ENCODE measurements around the gene DTX3L. TPM values are rescaled to one million over a fixed set of nuclear protein-coding genes. Genes with fewer than 3 reads are reported as not detected.
A peak's percentile ranks its signal among the peaks of the same experiment; 100 is the strongest.

The DTX3L gene
- total RNA-seq, 1 experiment from 2014 or later = 41.7 TPM

GRCh38 chr3:122516846-122517360 is 47.2 kb upstream of the DTX3L start:
- no peak for DNase-seq
- no peaks in the 10 kb centered on the region for H3K9me2 ChIP-seq (ENCODE audit: insufficient read depth)
- H3K36me3 ChIP-seq (ENCODE audit: low read depth) = no peaks in the 10 kb centered on the region
- peaks cover 22% of the 10 kb centered on the region for H3K79me2 ChIP-seq (ENCODE audit: low read depth)
- H3K9me3 ChIP-seq (ENCODE audit: insufficient read depth, low read depth) = no peaks in the 10 kb centered on the region
- no peak overlapping the region for H2AFZ ChIP-seq
- CTCF ChIA-PET = no interaction called here
- no peak for TF ChIP-seq EZH2 (IDR thresholded peaks at IDR 0.05; ENCODE audit: low read depth)
- TF ChIP-seq, protein P1, sequence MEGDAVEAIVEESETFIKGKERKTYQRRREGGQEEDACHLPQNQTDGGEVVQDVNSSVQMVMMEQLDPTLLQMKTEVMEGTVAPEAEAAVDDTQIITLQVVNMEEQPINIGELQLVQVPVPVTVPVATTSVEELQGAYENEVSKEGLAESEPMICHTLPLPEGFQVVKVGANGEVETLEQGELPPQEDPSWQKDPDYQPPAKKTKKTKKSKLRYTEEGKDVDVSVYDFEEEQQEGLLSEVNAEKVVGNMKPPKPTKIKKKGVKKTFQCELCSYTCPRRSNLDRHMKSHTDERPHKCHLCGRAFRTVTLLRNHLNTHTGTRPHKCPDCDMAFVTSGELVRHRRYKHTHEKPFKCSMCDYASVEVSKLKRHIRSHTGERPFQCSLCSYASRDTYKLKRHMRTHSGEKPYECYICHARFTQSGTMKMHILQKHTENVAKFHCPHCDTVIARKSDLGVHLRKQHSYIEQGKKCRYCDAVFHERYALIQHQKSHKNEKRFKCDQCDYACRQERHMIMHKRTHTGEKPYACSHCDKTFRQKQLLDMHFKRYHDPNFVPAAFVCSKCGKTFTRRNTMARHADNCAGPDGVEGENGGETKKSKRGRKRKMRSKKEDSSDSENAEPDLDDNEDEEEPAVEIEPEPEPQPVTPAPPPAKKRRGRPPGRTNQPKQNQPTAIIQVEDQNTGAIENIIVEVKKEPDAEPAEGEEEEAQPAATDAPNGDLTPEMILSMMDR (conservative IDR thresholded peaks at IDR 0.05) = no peak
- H4K20me1 ChIP-seq (ENCODE audit: insufficient read depth) = peaks cover 19% of the 10 kb centered on the region
- H3K27ac ChIP-seq = no peak overlapping the region
- peaks cover 9% of the 10 kb centered on the region for H3F3A ChIP-seq (ENCODE audit: insufficient read depth, low read depth)
- intact Hi-C loops (cut with micrococcal nuclease; ENCODE audit: unreplicated experiment) = no loop called here
- BruUV-seq (replicated peaks) = no TSS peak
- H3K4me2 ChIP-seq = no peak overlapping the region
- H3K4me3 ChIP-seq = no peak overlapping the region
- POLR2A ChIA-PET (ENCODE audit: unreplicated experiment) = interaction anchor here (0.6 to 0.7 kb wide), 2 partner anchors 32 to 205 kb away, joined by 4 read pairs; no protein-coding TSS in a partner anchor
- no peaks in the 10 kb centered on the region for H3K27me3 ChIP-seq (ENCODE audit: insufficient read depth, low read depth)
- peaks cover 19% of the 10 kb centered on the region for H3K4me1 ChIP-seq (replicated peaks; ENCODE audit: insufficient read depth)

GRCh38 chr3:122519693-122520092 is 44.4 kb upstream of the DTX3L start:
- H3K79me2 ChIP-seq (ENCODE audit: low read depth) = no peaks in the 10 kb centered on the region
- peak overlapping the region; percentile 45 for H3K27ac ChIP-seq
- H3K9me2 ChIP-seq (ENCODE audit: insufficient read depth) = no peaks in the 10 kb centered on the region
- H3K4me1 ChIP-seq (replicated peaks; ENCODE audit: insufficient read depth) = 0 out of 2 replicates have a peak, but pooled peaks cover 4% of the 10 kb centered on the region
- TF ChIP-seq, protein P1 (conservative IDR thresholded peaks at IDR 0.05) = no peak
- no peak for TF ChIP-seq EZH2 (IDR thresholded peaks at IDR 0.05; ENCODE audit: low read depth)
- H3K4me3 ChIP-seq = no peak overlapping the region
- no peak overlapping the region for H3K4me2 ChIP-seq
- CTCF ChIA-PET = interaction anchor here (0.7 kb wide), 1 partner anchor 1088 kb away, joined by 7 read pairs; no protein-coding TSS in a partner anchor
- H3K9me3 ChIP-seq (ENCODE audit: insufficient read depth, low read depth) = no peaks in the 10 kb centered on the region
- no peaks in the 10 kb centered on the region for H3K36me3 ChIP-seq (ENCODE audit: low read depth)
- POLR2A ChIA-PET (ENCODE audit: unreplicated experiment) = no interaction called here
- H3K27me3 ChIP-seq (ENCODE audit: insufficient read depth, low read depth) = no peaks in the 10 kb centered on the region
- no peaks in the 10 kb centered on the region for H4K20me1 ChIP-seq (ENCODE audit: insufficient read depth)
- no peaks in the 10 kb centered on the region for H3F3A ChIP-seq (ENCODE audit: insufficient read depth, low read depth)
- BruUV-seq (replicated peaks) = no TSS peak
- intact Hi-C loops (cut with micrococcal nuclease; ENCODE audit: unreplicated experiment) = no loop called here
- peak in 1 of 2 experiments; percentile 79 for DNase-seq
- no peak overlapping the region for H2AFZ ChIP-seq

DNA sequence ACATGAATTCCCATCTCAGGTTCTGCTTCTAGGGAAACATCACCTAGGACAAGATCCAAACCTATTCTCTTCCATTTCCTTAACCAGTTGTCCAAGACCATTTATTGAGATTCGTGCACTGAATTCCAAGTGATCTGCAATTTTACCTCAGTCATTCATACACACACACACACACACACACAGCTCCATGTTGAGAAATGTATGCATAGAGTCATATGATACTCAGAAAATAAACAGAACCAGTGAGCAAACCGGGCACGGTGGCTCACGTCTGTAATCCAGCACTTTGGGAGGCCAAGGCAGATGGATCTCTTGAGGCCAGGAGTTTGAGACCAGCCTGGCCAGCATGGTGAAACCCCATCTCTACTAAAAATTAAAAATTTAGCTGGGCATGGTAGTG is 43.3 kb upstream of the DTX3L start:
- no peaks in the 10 kb centered on the region for H3K4me1 ChIP-seq (replicated peaks; ENCODE audit: insufficient read depth)
- H4K20me1 ChIP-seq (ENCODE audit: insufficient read depth) = no peaks in the 10 kb centered on the region
- H3K27ac ChIP-seq = no peak overlapping the region
- DNase-seq = no peak
- H3K36me3 ChIP-seq (ENCODE audit: low read depth) = no peaks in the 10 kb centered on the region
- CTCF ChIA-PET = no interaction called here
- TF ChIP-seq, protein P1 (conservative IDR thresholded peaks at IDR 0.05) = no peak
- no peak for TF ChIP-seq EZH2 (IDR thresholded peaks at IDR 0.05; ENCODE audit: low read depth)
- H3F3A ChIP-seq (ENCODE audit: insufficient read depth, low read depth) = no peaks in the 10 kb centered on the region
- no peak overlapping the region for H3K4me3 ChIP-seq
- no peaks in the 10 kb centered on the region for H3K9me2 ChIP-seq (ENCODE audit: insufficient read depth)
- H2AFZ ChIP-seq = no peak overlapping the region
- intact Hi-C loops (cut with micrococcal nuclease; ENCODE audit: unreplicated experiment) = no loop called here
- POLR2A ChIA-PET (ENCODE audit: unreplicated experiment) = no interaction called here
- no peaks in the 10 kb centered on the region for H3K79me2 ChIP-seq (ENCODE audit: low read depth)
- no TSS peak for BruUV-seq (replicated peaks)
- H3K4me2 ChIP-seq = no peak overlapping the region
- no peaks in the 10 kb centered on the region for H3K27me3 ChIP-seq (ENCODE audit: insufficient read depth, low read depth)
- no peaks in the 10 kb centered on the region for H3K9me3 ChIP-seq (ENCODE audit: insufficient read depth, low read depth)
